Suprapubic skin (tissue), 4 donors: ENCODE data around the gene EFEMP2. TPM values are rescaled to one million over a fixed set of nuclear protein-coding genes. Genes with fewer than 3 reads are reported as not detected.

Experiments used
- DNase-seq, 2 donors: peaks; one replicate each; pipeline ENCODE4 v3.0.0-alpha.2; 2019; ENCODE audit warnings: low spot score in 2 of 2
- H3K27ac ChIP-seq: fragments of 200-600 bp; sonication (generic); one replicate; pipeline ENCODE4 v1.5.1; 2019
- H3K27me3 ChIP-seq: fragments of 200-600 bp; sonication (generic); one replicate; pipeline ENCODE4 v1.5.1; 2019
- H3K36me3 ChIP-seq: fragments of 200-600 bp; sonication (generic); one replicate; pipeline ENCODE4 v1.5.1; 2019
- H3K4me1 ChIP-seq: fragments of 200-600 bp; sonication (generic); one replicate; pipeline ENCODE4 v1.5.1; 2019
- H3K4me3 ChIP-seq: fragments of 200-600 bp; sonication (generic); one replicate; pipeline ENCODE4 v1.5.1; 2019; ENCODE audit warnings: mild to moderate bottlenecking
- H3K9me3 ChIP-seq: fragments of 200-600 bp; sonication (generic); one replicate; pipeline ENCODE4 v1.5.1; 2019
- CTCF ChIP-seq, 2 donors: fragments of 200-600 bp in 1 of 2; fragments of 450-650 bp in 1 of 2; sonication (generic) in 1 of 2; IDR thresholded peaks; one replicate each; pipeline ENCODE4 v1.5.1; 2016 to 2019; ENCODE audit warnings: antibody characterized with exemption in 2 of 2, mild to moderate bottlenecking in 1 of 2, moderate library complexity in 1 of 2
- EP300 ChIP-seq: sonication (generic); formaldehyde crosslinking; IDR thresholded peaks from one replicate; pipeline ENCODE4 v1.6.1; 2017; ENCODE audit warnings: antibody characterized with exemption
- POLR2A ChIP-seq, 2 donors: fragments of 450-650 bp; IDR thresholded peaks; one replicate each; pipeline ENCODE4 v1.6.1; 2017; ENCODE audit warnings: antibody characterized with exemption in 2 of 2, mild to moderate bottlenecking in 2 of 2, moderate library complexity in 2 of 2
- POLR2AphosphoS5 ChIP-seq, 3 donors: sonication (generic); formaldehyde crosslinking; IDR thresholded peaks; one replicate each; pipeline ENCODE4 v1.6.1; 2017; ENCODE audit warnings: antibody characterized with exemption in 3 of 3
- WGBS: methylation state at CpG from one replicate; pipeline ENCODE4 v1.1.5; 2018; 5-methylcytosine and 5-hydroxymethylcytosine counted together
- total RNA-seq, 4 donors: library from RNA; depleted of rRNA; stranded (reverse); fragments of >200 nt; gene quantifications; one replicate each; pipeline ENCODE4 v1.1.0, GENCODE V29; 2016

Gene EFEMP2
- total RNA-seq, 4 donors from 2014 or later, result 7.3 to 22.0 (median 13.0) TPM

GRCh38 chr11:65854161-65854592 lies 18.4 kb downstream of the EFEMP2 start:
- no peaks in the 10 kb centered on the region for H3K27me3 ChIP-seq
- H3K27ac ChIP-seq, result no peak overlapping the region
- no peaks in the 10 kb centered on the region for H3K9me3 ChIP-seq
- no peak overlapping the region for H3K4me3 ChIP-seq
- 78% methylated on average over 4 of the region's 4 CpGs for WGBS
- peak in 1 of 2 donors; percentile 49 for DNase-seq
- TF ChIP-seq EP300 (no peak), POLR2AphosphoS5 (IDR thresholded peaks at IDR 0.05) (no peak), POLR2A (IDR thresholded peaks at IDR 0.05) (no peak), CTCF (IDR thresholded peaks at IDR 0.05) (no peak)
- H3K4me1 ChIP-seq, result peaks cover 54% of the 10 kb centered on the region
- H3K36me3 ChIP-seq, result peaks cover 54% of the 10 kb centered on the region

GRCh38 chr11:65853246-65853979 lies 19.2 kb downstream of the EFEMP2 start:
- DNase-seq, result peak in 1 of 2 donors; percentile 61
- peaks cover 46% of the 10 kb centered on the region for H3K4me1 ChIP-seq
- peaks cover 54% of the 10 kb centered on the region for H3K36me3 ChIP-seq
- no peak overlapping the region for H3K27ac ChIP-seq
- H3K9me3 ChIP-seq, result no peaks in the 10 kb centered on the region
- H3K4me3 ChIP-seq, result no peak overlapping the region
- WGBS, result 85% methylated on average over 5 of the region's 6 CpGs
- H3K27me3 ChIP-seq, result no peaks in the 10 kb centered on the region
- TF ChIP-seq POLR2AphosphoS5 (IDR thresholded peaks at IDR 0.05) (no peak), EP300 (no peak)

GRCh38 chr11:65852508-65853245 lies 19.9 kb downstream of the EFEMP2 start:
- H3K4me3 ChIP-seq, result no peak overlapping the region
- 67% methylated on average over 29 of the region's 33 CpGs for WGBS
- no peaks in the 10 kb centered on the region for H3K27me3 ChIP-seq
- H3K4me1 ChIP-seq, result peaks cover 44% of the 10 kb centered on the region
- peak; percentile 66 to 73 for DNase-seq
- TF ChIP-seq EP300 (no peak), POLR2AphosphoS5 (IDR thresholded peaks at IDR 0.05) (no peak), POLR2A (IDR thresholded peaks at IDR 0.05) (no peak), CTCF (IDR thresholded peaks at IDR 0.05) (no peak)
- H3K9me3 ChIP-seq, result no peaks in the 10 kb centered on the region
- no peak overlapping the region for H3K27ac ChIP-seq
- peaks cover 54% of the 10 kb centered on the region for H3K36me3 ChIP-seq

- 70% methylated on average over 10 of the region's 10 CpGs for WGBS
- Histone ChIP-seq H3K4me3 (no peak overlapping the region), H3K27me3 (no peaks in the 10 kb centered on the region), H3K27ac (no peak overlapping the region), H3K36me3 (peaks cover 54% of the 10 kb centered on the region), H3K4me1 (peaks cover 44% of the 10 kb centered on the region), H3K9me3 (no peaks in the 10 kb centered on the region)
- DNase-seq, result peak in 1 of 2 donors; percentile 56
- TF ChIP-seq POLR2A (IDR thresholded peaks at IDR 0.05) (no peak), EP300 (no peak), POLR2AphosphoS5 (IDR thresholded peaks at IDR 0.05) (no peak), CTCF (IDR thresholded peaks at IDR 0.05) (no peak)
These were observed 20.6 kb downstream of the EFEMP2 start for GRCh38 chr11:65851811-65852507.

- Histone ChIP-seq H3K9me3 (no peaks in the 10 kb centered on the region), H3K4me1 (peaks cover 36% of the 10 kb centered on the region), H3K27me3 (no peaks in the 10 kb centered on the region), H3K4me3 (no peak overlapping the region), H3K27ac (no peak overlapping the region), H3K36me3 (peaks cover 53% of the 10 kb centered on the region)
- WGBS, result 78% methylated on average over 5 of the region's 14 CpGs
- DNase-seq, result no peak
- TF ChIP-seq CTCF (IDR thresholded peaks at IDR 0.05) (peak in 1 of 2 donors; percentile 37), POLR2A (IDR thresholded peaks at IDR 0.05) (no peak)
These were observed 21.5 kb downstream of the EFEMP2 start for GRCh38 chr11:65851083-65851579.
